Left colon (tissue), 2 donors: ENCODE data around the gene ICAM2. TPM values are rescaled to one million over a fixed set of nuclear protein-coding genes. Genes with fewer than 3 reads are reported as not detected.
"Not testable (repeated sequence)": the region's sequence is repeated elsewhere in the genome, so short reads cannot be mapped to it uniquely, and the experiment has no call there.

ENCODE experiments used
- ATAC-seq: fragments of 200-7000 bp; cut with Tn5 transposase; one replicate; pipeline ENCODE4 v1.9.1; 2020; ENCODE audit warnings: mild to moderate bottlenecking, moderate library complexity
- DNase-seq, 2 donors: peaks; one replicate each; pipeline ENCODE4 v3.0.0-alpha.2; 2020
- intact Hi-C, 2 donors: fragments of 100-400 bp; cut with DNase I in 1 of 2; cut with micrococcal nuclease in 1 of 2; formaldehyde crosslinking; loops; one replicate each; pipeline versions ENCODE4 v1.11.2 to v1.14.0; 2022; cut with DNase I, micrococcal nuclease
- total RNA-seq, 2 donors: library from RNA; stranded (reverse); fragmentation: NEBNext Ultra II Directional; extraction: Animal tissue kit (Norgen Biotek cat#: 25700); gene quantifications; one replicate each; pipeline ENCODE4 v1.2.1, GENCODE V29; 2021
- donor health status: DM: no; HTN: no; CAD: no.
- donor health status: DM: yes; HTN: yes; CAD: no.

ICAM2 gene
- total RNA-seq, 2 donors from 2014 or later: 6.9 to 11.5 TPM

GRCh38 chr17:64022611-64023063 is 2.2 kb upstream of the ICAM2 start:
- intact Hi-C loops: loop anchor here (10.0 kb wide), 2 partner anchors 98 to 108 kb away; partner anchors contain the start of genes CSHL1 (in 1 of the 2) and GH1 (in 1 of the 2)
- DNase-seq: no peak

GRCh38 chr17:64019551-64019961 is 877 bp downstream of the ICAM2 start:
- ATAC-seq, DNase-seq, intact Hi-C loops: not testable (repeated sequence)

More at GRCh38 chr17:64022611-64023063, 2.2 kb upstream of the ICAM2 start:
- no peak for ATAC-seq

- DNase-seq (no peak), ATAC-seq (no peak)
- intact Hi-C loops: no loop called here
Observed at GRCh38 chr17:64017381-64017980, 3.0 kb downstream of the ICAM2 start.

GRCh38 chr17:64016974-64017373 is 3.5 kb downstream of the ICAM2 start:
- DNase-seq (no peak), ATAC-seq (no peak)
- intact Hi-C loops: no loop called here

- no peak for ATAC-seq
- no peak for DNase-seq
Observed at GRCh38 chr17:64016231-64016784, 4.1 kb downstream of the ICAM2 start.

GRCh38 chr17:64015447-64015846 is 5.0 kb downstream of the ICAM2 start:
- intact Hi-C loops: no loop called here
- no peak for ATAC-seq
- DNase-seq: no peak

More at GRCh38 chr17:64016231-64016784, 4.1 kb downstream of the ICAM2 start:
- intact Hi-C loops: no loop called here

GRCh38 chr17:64009571-64010402 is 10.6 kb downstream of the ICAM2 start:
- intact Hi-C loops: no loop called here
- DNase-seq (no peak), ATAC-seq (no peak)

GRCh38 chr17:64008830-64009229 is 11.6 kb downstream of the ICAM2 start:
- DNase-seq (no peak), ATAC-seq (no peak)
- intact Hi-C loops: no loop called here

- no peak for DNase-seq
- intact Hi-C loops: no loop called here
- no peak for ATAC-seq
Observed at GRCh38 chr17:64008346-64008745, 12.1 kb downstream of the ICAM2 start.

- DNase-seq (no peak), ATAC-seq (peak; percentile 59)
- intact Hi-C loops: no loop called here
Observed at GRCh38 chr17:64007838-64008282, 12.6 kb downstream of the ICAM2 start.

- ATAC-seq, intact Hi-C loops, DNase-seq: not testable (repeated sequence)
Observed at GRCh38 chr17:64007089-64007837, 13.2 kb downstream of the ICAM2 start.

GRCh38 chr17:64006361-64007088 is 13.9 kb downstream of the ICAM2 start:
- ATAC-seq: peak; percentile 70
- DNase-seq: no peak
- intact Hi-C loops: no loop called here

- intact Hi-C loops: no loop called here
- peak; percentile 76 for ATAC-seq
- DNase-seq: peak in 1 of 2 donors; percentile 55
Observed at GRCh38 chr17:64005734-64006167, 14.7 kb downstream of the ICAM2 start.

GRCh38 chr17:64004903-64005733 is 15.3 kb downstream of the ICAM2 start:
- ATAC-seq (no peak), DNase-seq (no peak)
- intact Hi-C loops: no loop called here

GRCh38 chr17:64004218-64004770 is 16.1 kb downstream of the ICAM2 start:
- peak in 1 of 2 donors; percentile 1 for DNase-seq
- no peak for ATAC-seq
- intact Hi-C loops: no loop called here

GRCh38 chr17:64003526-64004121 is 16.8 kb downstream of the ICAM2 start:
- DNase-seq: peak in 1 of 2 donors; percentile 1
- intact Hi-C loops: no loop called here

More at GRCh38 chr17:64003526-64004121, 16.8 kb downstream of the ICAM2 start:
- no peak for ATAC-seq
